GM21723 (cell line): ENCODE data around the gene TMPRSS2.

Source experiments
- ATAC-seq: cut with Tn5 transposase; IDR thresholded peaks from one replicate; pipeline ENCODE4 v1.9.1; 2021; ENCODE audit warnings: mild to moderate bottlenecking, moderate library complexity; ENCODE audit not compliant: unreplicated experiment

The TMPRSS2 gene

DNA sequence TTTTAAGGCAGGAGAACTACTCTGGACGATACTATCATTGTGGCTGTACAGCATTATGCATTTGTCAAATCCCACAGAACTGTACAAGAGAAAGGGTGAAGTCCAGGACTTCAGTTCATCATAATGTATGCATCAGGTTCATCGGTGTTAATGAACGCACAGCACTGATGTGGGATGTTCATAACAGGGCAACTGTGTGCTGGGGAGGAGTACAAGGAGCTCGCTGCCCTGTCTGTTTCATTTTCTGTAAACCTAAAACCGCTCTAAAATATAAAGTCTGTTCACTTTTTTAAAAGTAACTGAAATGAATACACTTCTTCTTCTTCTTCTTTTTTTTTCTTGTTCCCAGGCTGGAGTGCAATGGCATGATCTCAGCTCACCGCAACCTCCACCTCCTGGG, 25.0 kb downstream of the TMPRSS2 start:
- ATAC-seq, result no peak

DNA sequence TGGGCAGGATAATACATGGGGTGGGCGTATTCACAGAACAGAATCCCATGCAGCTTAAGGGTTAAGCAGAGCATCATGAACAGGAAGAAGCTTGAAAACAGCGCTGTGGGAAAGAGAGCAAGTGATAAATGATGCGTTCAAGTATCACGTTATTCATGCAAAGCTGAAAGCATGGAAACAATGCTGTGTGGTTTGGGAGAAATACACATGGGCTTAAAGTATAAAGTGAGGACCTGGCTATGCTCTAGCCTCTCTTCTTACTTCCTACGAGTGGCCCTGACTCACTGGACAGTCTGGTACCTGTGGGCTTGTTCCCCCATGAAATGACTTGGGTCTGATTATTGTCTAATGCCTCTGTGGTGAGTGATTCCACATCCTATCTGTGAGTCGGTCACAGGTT, 25.7 kb downstream of the TMPRSS2 start:
- no peak for ATAC-seq

DNA sequence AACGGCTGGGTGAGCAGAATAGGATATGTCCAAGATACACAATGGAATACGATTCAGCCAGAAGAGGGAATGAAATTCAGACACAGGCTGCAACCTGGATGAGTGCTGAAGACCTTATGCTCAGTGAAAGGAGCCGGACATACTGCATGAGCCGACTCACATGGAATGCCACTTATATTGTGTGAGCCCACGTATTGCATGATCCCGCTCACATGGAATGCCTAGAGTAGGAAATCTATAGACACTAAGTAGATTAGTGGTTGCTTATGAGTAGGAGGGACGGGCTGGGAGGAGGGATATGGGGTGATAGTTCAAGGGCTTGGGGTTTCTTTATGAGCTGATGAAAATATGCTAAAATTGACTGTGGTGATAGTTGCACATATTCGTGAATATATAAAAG, 26.8 kb downstream of the TMPRSS2 start:
- no peak for ATAC-seq

DNA sequence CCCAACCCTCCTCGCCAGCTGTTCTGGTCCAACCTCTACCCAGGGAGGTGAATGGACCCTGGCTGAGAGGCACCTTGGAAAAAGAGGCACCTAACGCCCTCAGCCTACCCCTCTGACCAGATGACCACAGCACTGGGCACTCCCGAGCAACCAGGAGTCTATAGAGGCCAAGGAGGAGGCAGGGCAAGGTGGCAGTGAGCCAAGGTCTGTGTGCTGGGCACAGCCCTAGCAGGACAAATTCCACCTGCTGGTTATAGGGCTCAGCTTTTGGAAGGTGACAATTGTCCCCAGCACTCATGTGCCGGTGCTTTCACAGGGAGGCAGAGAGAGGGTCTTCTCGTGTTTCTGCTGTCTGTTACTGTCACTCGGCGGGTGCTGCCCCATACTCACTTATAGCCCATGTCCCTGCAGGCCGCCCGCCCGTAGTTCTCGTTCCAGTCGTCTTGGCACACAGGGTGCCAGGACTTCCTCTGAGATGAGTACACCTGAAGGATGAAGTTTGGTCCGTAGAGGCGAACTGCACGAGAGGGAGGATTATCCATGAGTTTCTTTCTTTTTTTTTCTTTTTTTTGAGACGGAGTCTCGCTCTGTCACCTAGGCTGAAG, 27.8 kb downstream of the TMPRSS2 start:
- no peak for ATAC-seq

DNA sequence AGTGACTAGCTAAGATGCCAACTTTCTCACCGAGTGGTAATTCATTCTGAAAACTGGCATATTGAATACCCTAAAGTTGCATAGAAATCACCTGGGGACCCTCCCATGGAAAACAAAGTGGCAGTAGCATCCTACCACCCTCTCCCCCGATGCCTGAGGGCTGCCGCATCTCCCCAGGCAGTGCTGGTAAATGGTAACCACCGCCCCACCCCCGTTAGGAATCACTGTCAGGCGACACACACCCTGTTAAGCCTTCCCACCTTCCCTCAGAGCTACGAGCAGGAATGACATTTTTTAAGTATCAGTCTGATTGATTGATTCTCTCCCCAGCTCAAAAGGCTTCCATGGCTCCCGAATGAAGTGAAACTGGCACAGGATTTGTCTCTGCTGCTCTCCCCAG, 28.3 kb downstream of the TMPRSS2 start:
- ATAC-seq, result no peak

DNA sequence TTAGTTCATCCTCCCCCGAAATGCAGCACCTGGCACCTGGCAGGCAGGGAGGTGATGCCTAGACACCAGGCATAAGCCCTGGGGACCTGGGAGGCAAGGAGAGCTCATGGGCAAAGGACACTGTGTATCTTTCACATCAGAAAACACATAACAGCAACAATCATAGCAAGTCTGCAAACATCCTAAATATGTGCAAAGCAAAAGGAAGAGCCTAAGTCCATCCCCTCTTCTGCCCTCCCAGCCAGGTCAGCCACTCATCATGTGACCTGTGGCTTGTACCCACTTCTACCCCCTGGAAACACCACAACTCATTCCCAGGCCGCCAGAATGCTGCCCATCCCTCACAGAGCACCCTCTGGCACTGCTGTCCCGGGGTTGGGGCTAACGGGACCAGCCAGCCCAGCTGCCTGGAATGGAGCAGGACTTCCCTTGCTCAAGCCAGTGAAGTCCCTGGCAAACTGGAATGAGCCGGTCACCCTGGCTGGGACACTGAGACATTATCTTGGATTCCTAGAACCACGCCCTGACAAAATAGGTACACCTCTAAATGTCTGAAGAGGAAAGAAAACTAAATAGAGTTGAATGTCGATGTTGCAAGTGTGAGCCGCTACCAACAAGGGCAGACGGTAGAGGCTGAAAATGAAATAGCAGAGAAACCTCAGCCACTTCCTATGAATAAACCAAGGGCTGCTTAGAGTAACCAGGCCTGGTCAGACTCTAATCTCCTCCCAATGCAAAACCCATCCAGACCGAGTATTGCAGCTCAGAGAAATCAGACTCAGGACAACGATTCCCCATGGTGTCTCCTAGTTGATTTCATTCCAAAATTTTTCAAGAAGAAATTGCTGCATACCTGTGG, 29.4 kb downstream of the TMPRSS2 start:
- ATAC-seq, result no peak

DNA sequence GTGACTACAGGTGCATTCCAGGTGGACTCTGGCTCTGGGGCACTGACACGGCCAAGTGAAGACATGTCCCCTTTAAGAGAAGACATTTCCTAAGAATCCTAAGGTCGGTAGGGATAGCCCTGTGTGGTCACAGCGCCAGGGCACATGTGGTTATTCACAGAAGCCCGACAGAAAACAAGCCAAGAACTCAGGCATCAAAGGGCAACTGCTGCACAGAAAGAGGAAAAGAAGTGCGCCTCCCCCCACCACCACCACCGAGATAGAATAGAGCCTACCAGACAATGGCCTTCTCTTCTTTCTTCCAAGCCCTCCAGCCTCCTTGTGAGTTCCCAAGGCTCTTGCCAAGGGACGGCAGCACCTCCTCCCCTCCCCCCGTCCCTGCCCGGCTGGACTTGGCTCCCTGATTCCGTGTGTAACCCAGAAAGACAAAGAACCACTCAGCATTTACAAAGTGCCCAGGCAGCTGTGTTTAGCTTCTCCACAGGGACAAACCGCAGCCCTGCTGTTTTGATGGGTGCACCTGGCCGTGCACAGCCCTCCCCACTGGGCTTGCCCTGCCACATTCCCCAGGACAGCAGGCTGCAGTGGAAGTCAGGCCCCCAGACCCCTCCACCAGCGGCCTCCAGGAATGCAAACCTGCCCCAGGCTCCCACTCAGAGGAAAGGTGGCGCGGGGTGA, 30.2 kb downstream of the TMPRSS2 start:
- ATAC-seq, result no peak

DNA sequence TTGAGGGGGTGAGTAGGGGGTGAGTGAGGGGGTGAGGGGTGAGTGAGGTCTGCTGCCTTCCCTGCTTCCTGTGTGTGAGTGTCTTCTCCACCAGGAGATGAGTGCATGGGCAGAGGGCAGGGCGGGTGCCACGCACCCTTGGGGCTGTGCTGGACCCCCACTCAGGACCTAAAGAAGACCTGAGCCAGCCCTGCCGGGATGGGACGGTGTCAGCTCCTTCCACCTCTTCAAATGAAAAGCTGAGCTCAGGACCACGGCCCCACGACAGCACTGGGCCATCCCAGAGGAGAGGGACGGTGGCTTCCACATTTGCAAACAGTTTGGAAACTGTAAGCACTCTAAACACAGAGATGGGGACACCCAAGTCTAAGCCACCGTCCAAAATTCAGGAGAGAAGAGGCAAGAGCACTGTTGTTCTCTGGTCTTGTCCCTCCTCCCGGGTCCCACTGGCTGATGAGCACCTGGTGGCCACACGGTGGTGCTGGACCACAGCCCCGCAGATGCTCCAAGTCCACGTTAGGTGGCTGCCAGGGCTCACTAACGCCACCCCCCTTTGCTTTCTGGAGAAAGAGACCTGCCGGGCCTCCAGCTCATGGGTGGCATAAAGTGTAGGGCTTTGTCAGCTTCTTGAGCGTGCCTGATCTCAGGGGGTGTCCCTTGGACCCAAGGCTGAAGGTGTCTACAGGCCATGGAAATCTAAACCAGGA, 32.1 kb downstream of the TMPRSS2 start:
- ATAC-seq, result no peak

DNA sequence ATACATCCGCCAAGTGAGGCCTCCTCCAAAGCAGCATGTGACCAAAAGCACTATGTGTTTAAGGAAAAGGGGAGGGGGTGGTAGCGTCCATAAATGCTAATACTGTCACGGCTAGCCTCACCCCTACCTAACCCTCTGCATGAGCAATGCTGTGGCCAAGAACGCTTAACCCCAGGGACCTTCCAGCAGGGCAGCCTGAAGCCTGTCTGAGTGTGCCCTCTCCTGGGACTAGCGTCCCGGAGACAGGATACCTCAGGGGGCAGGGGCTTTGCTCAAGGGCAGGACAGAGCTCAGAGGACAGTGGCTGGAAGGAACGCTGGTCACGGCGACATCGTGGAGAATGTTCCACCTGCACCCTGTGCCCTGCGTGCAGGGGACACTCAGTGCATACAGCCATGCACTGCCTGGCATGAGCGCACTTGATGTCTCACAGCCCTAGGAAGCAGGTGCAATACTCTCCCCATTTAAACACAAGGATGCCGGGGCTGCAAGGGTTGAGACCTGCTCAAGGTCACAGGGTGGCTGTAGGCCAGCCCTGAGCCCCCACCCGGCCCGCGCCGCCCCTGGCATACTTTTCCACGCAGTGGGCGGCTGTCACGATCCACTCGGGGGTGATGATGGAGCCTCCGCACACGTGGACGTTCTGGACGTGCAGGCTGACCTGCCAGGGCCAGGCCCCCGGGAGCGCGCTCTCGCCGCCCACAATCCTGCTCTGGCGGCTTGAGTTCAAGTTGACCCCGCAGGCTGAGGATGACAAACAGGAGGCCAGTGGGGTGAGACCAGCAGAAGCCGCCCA, 35.0 kb downstream of the TMPRSS2 start:
- no peak for ATAC-seq

DNA sequence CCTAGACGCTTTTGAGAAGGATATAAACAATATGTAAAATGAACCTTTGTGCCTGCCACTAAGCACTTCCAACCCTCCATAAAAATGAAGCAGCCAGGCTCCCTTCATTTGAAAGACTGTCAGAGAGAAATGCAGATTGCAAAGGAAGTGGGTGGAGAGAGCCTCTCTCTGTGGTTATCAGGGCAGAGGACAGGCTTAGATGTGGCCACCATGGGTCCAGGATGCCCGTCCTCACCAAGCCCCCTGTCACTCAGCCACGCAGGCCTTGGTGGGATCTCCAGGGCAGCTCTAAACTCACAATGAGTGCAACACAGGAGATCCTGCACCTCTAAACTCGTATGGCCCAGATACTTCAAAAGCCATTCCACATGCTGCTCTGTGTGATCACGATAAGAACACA, 37.9 kb downstream of the TMPRSS2 start:
- ATAC-seq, result no peak

DNA sequence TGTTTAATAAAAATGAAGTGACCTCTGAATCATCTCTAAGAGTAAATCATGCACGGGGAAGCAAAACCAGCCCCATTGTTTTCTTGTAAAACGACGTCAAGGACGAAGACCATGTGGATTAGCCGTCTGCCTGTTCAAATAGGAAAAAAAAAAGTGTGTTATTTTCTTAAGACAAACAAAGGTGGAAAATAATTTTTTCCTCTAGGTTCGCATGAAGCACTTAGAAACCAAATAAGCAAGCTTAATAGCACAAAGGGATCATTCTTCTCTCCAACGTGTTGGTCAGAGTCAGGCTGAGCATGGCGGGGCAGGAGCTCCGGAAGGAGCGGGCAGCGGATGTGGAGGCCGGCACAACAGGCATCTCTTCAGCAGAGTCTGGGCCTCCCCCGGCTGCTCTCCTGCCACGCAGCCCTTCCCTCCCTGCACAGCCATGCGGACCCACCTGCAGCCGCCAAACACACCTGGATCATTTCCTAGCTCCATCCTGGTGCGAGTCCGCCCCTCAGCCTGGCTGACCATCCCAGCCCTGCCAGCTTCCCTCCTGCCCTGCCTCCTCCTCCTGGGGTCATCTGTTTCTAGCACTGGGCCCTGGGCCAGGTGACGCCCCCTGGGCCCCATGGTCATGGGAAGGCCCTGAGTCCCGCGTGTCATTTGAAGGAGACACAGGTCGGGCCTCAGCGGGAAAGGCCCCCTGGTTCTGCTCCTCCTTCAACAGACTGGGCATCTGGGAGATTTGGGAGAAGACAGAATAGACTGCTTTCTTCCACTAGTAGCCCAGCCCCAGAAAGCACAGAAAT, 41.7 kb downstream of the TMPRSS2 start:
- no peak for ATAC-seq

DNA sequence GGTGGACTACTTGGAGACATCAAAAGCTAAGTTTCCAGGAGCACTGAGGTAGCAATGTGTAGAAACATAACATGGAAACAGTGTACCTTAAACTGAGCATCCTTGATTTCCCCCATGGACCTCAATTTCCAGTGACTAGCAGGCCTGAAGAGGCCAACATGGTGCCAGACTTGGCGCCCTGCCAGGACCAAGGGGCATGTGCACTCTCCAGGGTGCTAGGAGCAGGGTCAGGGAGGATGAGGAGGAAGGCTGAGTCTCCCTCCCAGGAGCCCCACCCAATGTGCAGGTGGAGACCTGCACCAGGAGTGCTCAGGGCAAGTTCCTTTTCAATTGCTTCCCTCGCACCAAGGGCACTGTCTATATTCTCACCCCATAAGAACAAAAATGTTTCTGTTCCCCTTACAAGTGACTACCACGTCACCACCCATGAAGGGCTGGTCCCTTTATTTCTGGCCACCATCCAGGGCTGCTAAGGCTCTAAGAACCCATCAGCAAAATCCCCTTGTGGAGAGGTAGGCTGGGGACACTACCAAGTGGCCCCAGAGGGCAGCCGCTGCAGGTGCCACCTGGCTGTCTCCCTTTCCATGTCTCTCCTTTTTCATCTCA, 42.7 kb downstream of the TMPRSS2 start:
- no peak for ATAC-seq

DNA sequence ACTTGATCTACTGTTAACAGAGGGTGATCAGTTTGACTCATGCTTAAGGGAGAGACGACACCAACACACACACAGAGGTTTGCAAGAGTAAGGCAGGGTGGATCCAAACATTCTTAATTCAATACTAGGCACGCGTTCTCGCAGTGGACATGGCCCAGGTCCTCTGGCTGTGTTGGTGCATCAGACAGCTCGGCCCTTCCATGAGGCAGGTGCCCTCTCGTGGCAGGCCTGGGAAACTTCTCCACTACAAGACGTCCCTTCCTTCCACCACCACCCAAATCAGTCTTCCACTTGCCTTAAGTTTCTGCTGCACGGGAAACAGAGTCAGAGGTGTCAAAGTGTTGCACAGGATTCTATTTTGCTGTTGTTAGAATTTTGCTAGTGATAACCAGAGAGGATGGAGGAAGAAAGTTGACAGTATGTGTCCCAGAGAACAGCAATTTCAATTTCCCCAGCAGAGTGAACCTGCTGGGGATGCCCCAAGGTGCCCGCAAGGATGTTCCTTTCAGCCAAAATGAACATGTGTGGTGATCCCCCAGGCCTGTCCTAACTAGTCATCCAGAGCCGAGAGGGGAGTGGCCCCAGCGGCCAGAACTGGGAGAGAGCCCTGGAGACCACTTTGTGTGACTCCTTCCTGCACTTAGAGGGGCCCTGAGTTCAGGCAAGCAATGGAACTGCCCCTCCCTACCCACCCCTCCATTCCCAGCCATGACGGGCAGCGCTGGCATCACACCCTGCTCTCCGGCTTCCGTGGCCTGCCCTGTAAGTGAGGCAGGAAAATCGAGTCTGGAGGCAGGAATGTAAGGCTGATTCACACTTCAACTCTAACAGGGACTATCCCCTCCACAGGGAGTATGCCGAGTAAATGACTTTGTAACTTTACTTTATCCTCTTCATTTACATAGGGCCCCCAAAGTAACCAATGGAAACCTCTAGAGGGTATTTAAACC, 47.1 kb downstream of the TMPRSS2 start:
- no peak for ATAC-seq

DNA sequence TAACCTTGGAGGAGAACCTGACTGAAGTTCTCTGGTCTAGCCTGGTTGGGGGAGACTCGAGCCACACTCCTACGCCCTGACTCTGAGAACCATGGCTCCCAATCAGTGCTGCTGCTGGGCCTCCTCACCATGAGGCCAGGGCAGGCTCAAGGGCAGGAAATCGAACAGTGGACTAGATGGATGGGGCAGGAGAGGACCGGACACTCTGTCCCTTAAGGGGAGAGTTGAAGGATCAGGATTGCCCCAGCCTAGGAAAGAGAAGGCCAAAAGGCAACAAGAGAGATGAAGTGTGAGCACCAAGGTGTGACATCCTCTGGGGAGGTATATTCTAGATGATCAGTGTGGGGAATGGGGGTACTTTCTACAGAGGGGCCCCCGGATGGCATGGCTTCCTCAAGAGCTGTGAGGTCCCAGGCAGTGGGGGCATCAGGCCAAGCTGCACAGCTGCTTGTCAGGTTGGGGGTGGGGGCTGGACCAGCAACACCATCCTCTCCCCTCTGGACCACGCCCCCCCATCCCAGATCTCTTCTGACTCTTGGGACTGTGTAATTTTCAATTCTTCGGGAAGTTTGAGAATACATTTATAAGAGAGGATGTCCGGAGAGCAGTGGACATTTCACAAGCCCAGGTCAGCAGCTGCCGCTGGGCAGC, 47.9 kb downstream of the TMPRSS2 start:
- no peak for ATAC-seq

DNA sequence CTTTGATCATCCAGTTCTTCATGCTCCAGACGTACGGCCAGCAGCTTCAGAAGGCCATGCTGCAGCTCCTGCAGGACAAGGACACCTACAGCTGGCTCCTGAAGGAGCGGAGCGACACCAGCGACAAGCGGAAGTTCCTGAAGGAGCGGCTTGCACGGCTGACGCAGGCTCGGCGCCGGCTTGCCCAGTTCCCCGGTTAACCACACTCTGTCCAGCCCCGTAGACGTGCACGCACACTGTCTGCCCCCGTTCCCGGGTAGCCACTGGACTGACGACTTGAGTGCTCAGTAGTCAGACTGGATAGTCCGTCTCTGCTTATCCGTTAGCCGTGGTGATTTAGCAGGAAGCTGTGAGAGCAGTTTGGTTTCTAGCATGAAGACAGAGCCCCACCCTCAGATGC, 49.4 kb downstream of the TMPRSS2 start:
- ATAC-seq, result no peak

DNA sequence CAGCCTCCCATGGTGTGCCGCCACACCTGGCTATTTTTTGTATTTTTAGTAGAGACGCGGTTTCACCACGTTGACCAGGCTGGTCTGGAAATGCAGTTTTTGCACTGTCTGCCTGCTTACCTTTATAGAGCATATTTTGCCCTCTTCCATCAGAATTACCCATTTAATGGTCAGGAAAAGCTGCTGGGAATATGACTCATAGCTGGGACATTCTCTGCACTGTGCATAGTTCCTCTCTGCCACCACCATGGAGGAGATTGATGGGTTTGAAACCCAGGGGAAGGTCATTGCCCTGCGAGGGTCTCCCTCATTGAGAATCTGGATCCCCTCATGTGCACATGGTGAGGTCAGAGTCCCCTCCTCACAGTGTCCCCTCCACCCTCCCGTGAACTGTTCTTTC, 49.8 kb downstream of the TMPRSS2 start:
- no peak for ATAC-seq

DNA sequence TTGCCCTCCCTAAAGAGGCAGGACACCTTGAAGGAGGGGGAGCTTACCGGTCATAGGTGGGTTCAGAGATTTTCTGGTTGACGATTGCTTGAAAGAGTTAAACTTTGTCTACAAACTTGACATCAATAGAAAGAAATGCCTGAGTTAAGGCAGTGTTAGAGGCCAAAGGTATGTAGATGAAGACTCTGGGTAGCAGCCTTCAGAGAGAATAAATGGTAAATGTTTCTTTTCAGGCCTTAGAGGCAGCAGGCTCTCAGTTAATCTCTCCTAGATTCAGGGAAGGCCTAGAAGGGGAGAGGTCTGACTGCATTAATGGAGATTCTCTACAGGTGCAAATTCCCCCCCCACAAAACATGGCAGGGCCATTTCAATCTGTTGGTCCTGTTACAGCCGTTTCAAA, 54.2 kb downstream of the TMPRSS2 start:
- ATAC-seq, result no peak

DNA sequence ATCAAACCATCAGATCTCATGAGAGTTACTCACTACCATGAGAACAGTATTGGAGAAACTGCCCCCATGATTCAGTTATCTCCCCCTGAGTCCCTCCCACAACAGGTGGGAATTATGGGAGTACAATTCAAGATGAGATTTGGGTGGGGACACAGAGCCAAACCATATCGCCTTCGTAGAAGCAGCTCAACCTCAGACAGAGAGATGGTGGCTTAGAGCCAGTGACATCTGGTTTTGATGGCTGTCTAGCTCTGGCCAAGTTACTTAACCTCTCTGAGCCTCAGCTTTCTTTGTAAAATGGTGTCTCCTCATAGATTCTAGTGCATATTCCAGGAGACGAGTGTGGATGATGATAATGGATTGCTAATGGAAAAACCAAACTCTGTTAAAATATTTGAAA, 54.8 kb downstream of the TMPRSS2 start:
- no peak for ATAC-seq
